Lower leg skin (tissue), 3 donors: ENCODE results near the gene PNPLA3.

Experiments
- POLR2A ChIP-seq, 2 donors: fragments of 450-650 bp; IDR thresholded peaks; one replicate each; pipeline ENCODE4 v1.6.1; 2016 to 2017; ENCODE audit warnings: antibody characterized with exemption in 2 of 2, mild to moderate bottlenecking in 1 of 2, moderate library complexity in 1 of 2
- TF ChIP-seq, protein P1 (sequence below), 3 donors: fragments of 450-650 bp; IDR thresholded peaks; one replicate each; pipeline ENCODE4 v1.5.1; 2016; ENCODE audit warnings: antibody characterized with exemption in 3 of 3, mild to moderate bottlenecking in 3 of 3, moderate library complexity in 2 of 3

DNA sequence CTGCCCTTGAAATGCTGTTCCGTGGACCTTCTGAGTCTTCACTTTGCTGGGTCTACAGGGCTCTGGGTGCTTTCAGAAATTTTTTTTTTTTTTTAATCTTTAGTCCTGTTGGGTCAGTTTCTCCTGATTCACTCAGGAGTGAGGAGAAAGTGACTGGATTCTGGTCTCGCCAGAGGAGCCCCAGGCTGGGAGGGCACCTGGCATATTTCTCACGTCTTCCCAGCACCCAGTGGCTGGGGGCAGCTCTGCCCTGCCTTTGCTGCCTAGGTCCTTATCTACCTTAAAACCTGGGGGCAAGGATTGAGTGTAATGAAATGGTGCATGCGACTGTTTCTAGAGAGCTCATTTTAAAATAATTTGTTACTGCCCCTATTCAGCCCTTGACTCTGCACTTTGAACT lies 55.0 kb downstream of the PNPLA3 start:
- TF ChIP-seq, protein P1, sequence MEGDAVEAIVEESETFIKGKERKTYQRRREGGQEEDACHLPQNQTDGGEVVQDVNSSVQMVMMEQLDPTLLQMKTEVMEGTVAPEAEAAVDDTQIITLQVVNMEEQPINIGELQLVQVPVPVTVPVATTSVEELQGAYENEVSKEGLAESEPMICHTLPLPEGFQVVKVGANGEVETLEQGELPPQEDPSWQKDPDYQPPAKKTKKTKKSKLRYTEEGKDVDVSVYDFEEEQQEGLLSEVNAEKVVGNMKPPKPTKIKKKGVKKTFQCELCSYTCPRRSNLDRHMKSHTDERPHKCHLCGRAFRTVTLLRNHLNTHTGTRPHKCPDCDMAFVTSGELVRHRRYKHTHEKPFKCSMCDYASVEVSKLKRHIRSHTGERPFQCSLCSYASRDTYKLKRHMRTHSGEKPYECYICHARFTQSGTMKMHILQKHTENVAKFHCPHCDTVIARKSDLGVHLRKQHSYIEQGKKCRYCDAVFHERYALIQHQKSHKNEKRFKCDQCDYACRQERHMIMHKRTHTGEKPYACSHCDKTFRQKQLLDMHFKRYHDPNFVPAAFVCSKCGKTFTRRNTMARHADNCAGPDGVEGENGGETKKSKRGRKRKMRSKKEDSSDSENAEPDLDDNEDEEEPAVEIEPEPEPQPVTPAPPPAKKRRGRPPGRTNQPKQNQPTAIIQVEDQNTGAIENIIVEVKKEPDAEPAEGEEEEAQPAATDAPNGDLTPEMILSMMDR (IDR thresholded peaks at IDR 0.05) = no peak
- TF ChIP-seq POLR2A (IDR thresholded peaks at IDR 0.05) = no peak
